Measurements from ENCODE around the gene MAP2K3. TPM values are rescaled to one million over a fixed set of nuclear protein-coding genes. Genes with fewer than 3 reads are reported as not detected.

MAP2K3 gene
- total RNA-seq, 1 experiment from 2014 or later: 20.4 TPM

DNA sequence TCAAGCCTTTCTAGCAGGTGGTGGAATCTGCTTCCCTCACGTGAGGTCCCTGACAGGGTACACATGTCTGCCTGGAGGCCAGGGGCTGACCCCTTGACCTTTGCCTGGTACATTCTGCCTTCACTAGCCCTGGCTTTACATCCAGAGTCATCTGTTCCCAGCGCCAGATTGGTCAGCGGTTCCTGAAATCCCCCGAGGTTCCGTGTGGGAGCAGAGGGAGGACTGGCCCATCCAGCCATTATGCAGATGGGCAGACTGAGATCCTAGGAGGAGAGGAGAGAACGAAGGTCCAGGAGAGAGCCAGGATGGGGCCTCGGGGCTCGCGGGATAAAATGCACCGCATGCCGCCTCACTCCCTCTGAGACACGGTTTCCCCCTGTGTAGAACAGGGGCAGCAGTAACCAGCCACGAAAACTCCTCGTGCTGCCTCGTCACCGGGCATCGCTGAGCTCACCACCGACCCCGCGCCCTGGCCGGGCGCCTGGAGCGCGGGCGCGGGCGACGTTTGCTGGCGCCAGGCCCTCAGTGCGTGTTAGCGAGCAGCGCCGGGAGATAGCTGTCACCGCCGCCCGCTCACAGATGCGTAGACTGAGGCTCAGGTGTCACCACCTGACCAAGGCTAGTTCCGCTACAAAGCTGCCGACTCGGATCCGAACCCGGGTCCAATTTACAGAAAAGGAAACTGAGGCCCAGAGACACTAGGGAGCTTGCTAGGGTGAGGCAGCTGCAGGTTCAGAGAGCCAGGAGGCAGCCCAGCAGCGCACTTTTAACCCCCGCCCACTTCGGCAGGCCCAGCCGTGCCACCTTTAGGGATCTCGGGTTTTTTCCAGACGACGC is 811 bp upstream of the MAP2K3 start:
- H3K27me3 ChIP-seq: 0 out of 2 replicates have a peak, but pooled peaks cover 3% of the 10 kb centered on the region
- H3K4me3 ChIP-seq: peak overlapping the region; percentile 78
- DNase-seq: peak in 1 of 2 experiments; percentile 31
- H3K27ac ChIP-seq: no peak overlapping the region
- H3K9me3 ChIP-seq (replicated peaks): no peaks in the 10 kb centered on the region
- no peaks in the 10 kb centered on the region for H3K36me3 ChIP-seq
- peaks cover 35% of the 10 kb centered on the region for H3K4me1 ChIP-seq

DNA sequence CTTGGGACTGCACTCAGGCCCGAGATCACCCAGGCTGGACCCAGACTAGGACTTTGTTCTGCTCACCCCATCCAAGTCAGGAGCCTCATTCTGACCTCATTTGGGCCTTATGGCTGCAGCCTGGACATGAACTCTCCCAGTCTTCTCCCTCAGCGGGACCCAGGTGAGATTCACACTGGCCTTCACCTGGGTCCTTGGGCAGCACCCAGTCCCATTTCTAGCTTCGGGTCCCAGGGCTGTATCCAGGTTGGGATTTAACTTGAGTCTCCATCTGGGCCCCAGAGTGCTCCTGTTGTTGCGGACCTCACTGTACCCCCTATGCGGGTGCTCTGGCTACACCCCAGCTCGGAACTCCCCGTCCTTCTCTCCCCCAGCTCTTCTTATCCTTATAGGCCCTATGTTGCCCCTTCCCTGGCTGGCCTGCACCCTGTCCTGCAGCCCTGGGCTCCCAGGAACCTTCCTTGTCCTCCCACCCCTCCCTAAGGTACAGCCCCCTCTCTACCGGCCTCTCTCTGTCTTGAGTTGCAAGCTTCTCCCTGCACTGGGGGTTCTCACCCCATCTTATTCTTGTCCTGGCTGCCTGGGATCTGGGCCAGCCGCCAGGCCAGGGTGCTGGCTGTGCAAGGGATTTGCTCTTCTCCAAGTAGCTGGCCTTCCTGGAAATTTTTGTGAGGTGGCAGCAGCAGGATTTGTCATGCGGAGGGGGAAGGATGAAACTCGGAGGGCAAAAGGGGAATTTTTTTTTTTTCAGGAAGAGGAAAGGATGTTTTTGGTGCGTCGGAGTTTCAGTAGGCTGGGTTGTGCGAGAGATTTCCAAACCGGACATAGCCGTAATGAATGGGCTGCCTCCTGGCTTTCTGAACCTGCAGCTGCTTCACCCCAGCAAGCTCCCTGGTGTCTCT is 904 bp downstream of the MAP2K3 start:
- H3K27me3 ChIP-seq: 0 out of 2 replicates have a peak, but pooled peaks cover under 1% of the 10 kb centered on the region
- H3K36me3 ChIP-seq: no peaks in the 10 kb centered on the region
- H3K27ac ChIP-seq: no peak overlapping the region
- H3K4me3 ChIP-seq: peak overlapping the region; percentile 78
- no peaks in the 10 kb centered on the region for H3K9me3 ChIP-seq (replicated peaks)
- peaks cover 35% of the 10 kb centered on the region for H3K4me1 ChIP-seq
- DNase-seq: peak in 1 of 2 experiments; percentile 66

DNA sequence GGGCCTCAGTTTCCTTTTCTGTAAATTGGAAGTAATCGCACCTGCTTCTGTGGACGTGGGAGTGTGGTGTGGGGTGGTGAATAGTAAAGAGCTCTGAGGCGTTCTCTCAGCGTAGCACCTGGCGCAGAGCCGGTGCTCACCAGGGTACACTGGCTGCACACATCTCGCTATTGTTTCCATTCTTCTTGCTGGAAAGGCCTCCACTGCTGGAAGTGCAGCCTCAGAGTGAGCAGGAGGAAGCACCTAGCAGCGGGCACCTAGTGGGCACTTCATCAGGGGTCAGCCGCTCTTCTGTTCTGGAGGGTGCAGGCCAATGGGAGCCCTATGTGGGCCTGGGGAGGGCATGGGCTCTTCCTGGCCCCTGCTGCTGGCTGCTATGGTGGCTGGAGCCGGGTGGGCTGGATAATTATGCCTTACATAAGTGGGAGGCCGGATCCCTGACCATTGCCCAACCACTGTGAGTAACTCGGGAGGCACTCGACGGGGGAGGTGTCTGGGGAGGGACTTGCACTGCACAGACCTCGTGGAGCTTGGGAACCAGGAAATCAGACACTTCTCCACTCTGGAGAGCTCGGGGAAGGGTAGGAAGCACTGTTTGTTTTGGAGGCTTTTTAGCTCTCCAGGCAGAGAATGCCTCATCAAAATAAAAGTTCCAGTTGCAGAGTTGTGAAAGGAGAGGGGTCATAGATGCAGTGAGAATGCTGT is 1.7 kb downstream of the MAP2K3 start:
- DNase-seq: peak; percentile 91 to 94
- Histone ChIP-seq H3K27me3 (no peaks in the 10 kb centered on the region), H3K27ac (no peak overlapping the region), H3K4me1 (peaks cover 35% of the 10 kb centered on the region), H3K9me3 (replicated peaks) (no peaks in the 10 kb centered on the region), H3K4me3 (peak overlapping the region; percentile 78), H3K36me3 (no peaks in the 10 kb centered on the region)

GRCh38 chr17:21286909-21287702 is 2.6 kb downstream of the MAP2K3 start:
- H3K27me3 ChIP-seq: no peaks in the 10 kb centered on the region
- no peaks in the 10 kb centered on the region for H3K36me3 ChIP-seq
- peak overlapping the region; percentile 78 for H3K4me3 ChIP-seq
- no peaks in the 10 kb centered on the region for H3K9me3 ChIP-seq (replicated peaks)
- H3K27ac ChIP-seq: peak overlapping the region; percentile 39
- no peak for DNase-seq
- H3K4me1 ChIP-seq: peaks cover 32% of the 10 kb centered on the region

GRCh38 chr17:21287703-21288449 is 3.4 kb downstream of the MAP2K3 start:
- Histone ChIP-seq H3K9me3 (replicated peaks) (no peaks in the 10 kb centered on the region), H3K4me1 (peaks cover 27% of the 10 kb centered on the region)
- DNase-seq: peak; percentile 88 to 89

GRCh38 chr17:21288571-21289017 is 4.1 kb downstream of the MAP2K3 start:
- Histone ChIP-seq H3K9me3 (replicated peaks) (no peaks in the 10 kb centered on the region), H3K4me1 (peaks cover 27% of the 10 kb centered on the region), H3K27me3 (no peaks in the 10 kb centered on the region), H3K27ac (peak overlapping the region; percentile 39; the same call in 1 of the 2 replicates), H3K36me3 (no peaks in the 10 kb centered on the region), H3K4me3 (no peak overlapping the region)
- no peak for DNase-seq

More at GRCh38 chr17:21287703-21288449, 3.4 kb downstream of the MAP2K3 start:
- Histone ChIP-seq H3K4me3 (peak overlapping the region; percentile 3; the same call in 1 of the 2 replicates), H3K27ac (peak overlapping the region; percentile 39), H3K36me3 (no peaks in the 10 kb centered on the region), H3K27me3 (no peaks in the 10 kb centered on the region)

GRCh38 chr17:21289175-21289901 is 4.8 kb downstream of the MAP2K3 start:
- Histone ChIP-seq H3K27ac (no peak overlapping the region), H3K4me1 (peaks cover 27% of the 10 kb centered on the region), H3K4me3 (no peak overlapping the region), H3K9me3 (replicated peaks) (no peaks in the 10 kb centered on the region), H3K27me3 (no peaks in the 10 kb centered on the region), H3K36me3 (no peaks in the 10 kb centered on the region)
- no peak for DNase-seq

GRCh38 chr17:21289902-21290571 is 5.5 kb downstream of the MAP2K3 start:
- H3K27me3 ChIP-seq: no peaks in the 10 kb centered on the region
- H3K9me3 ChIP-seq (replicated peaks): no peaks in the 10 kb centered on the region
- H3K4me1 ChIP-seq: peaks cover 27% of the 10 kb centered on the region
- DNase-seq: no peak
- H3K4me3 ChIP-seq: no peak overlapping the region
- H3K36me3 ChIP-seq: no peaks in the 10 kb centered on the region
- H3K27ac ChIP-seq: no peak overlapping the region

DNA sequence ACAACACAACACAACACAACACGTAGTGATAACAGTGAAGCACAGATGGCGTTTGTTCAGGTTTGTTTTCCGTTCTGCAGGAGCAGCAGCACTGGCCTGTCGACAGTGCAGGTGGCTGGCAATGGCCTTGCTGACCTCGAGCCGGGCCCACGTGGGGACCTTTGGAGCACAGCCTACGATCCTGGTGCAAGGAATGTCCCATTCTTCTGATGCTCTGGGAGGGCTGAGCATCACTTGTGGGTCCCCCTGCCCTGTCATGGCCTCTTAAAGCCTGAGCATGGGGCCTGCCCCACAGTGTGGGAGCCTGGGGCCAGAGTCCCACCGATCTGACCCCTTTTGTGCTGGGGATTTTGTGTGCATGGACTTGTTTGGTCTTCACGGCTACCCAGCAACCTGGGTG is 6.8 kb downstream of the MAP2K3 start:
- Histone ChIP-seq H3K27me3 (0 out of 2 replicates have a peak, but pooled peaks cover 2% of the 10 kb centered on the region), H3K4me3 (no peak overlapping the region), H3K36me3 (no peaks in the 10 kb centered on the region), H3K9me3 (replicated peaks) (no peaks in the 10 kb centered on the region), H3K27ac (no peak overlapping the region), H3K4me1 (peaks cover 23% of the 10 kb centered on the region)
- DNase-seq: no peak

GRCh38 chr17:21291862-21292261 is 7.4 kb downstream of the MAP2K3 start:
- Histone ChIP-seq H3K36me3 (no peaks in the 10 kb centered on the region), H3K27ac (no peak overlapping the region), H3K9me3 (replicated peaks) (no peaks in the 10 kb centered on the region), H3K27me3 (0 out of 2 replicates have a peak, but pooled peaks cover 2% of the 10 kb centered on the region), H3K4me3 (no peak overlapping the region), H3K4me1 (peaks cover 18% of the 10 kb centered on the region)
- no peak for DNase-seq

DNA sequence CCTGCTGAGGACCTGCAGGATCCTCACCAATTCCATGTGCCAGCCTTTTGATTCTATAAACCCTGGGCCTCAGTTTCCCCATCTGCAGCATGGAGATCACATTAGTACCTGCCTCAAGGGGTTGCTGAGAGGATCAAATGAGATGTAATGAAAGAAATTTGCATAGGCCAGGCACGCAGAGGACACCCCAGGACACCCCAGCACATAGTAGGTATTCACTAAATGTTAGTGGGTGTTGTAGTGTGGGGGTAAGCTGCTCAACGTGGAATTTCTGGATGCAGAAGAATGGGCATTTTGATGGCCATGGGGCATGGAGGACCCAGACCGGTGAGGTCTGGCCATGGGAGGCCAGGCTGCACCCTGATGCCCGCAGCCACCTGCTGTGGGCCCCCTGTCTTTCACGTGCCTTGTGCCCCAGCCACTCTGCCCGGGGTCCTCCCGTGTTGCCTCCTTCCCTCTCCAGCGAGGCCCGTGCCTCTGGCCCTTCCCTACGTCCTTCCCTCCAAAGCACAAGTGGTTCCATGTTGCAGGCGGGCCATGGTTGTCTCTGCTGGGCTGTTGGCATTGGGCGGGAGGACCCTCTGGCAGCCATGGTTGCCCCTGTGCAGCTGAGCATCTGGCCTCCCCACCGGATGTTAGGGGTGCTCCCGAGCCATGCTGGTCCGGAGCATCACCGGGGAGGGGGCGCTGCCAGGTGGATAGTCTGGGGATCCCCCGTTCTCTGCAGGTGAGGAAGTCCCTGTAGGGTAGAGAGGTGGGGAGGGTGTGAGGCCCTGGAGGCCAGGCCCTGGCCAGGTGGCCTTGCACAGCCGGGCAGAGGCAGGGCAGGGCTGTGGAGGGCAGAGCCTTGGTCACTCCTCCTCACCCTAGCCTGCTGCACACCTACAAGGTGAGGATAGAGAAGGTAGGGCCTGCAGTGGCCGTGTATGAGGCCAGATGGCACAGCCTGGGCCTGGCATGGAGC is 8.6 kb downstream of the MAP2K3 start:
- peaks cover 5% of the 10 kb centered on the region for H3K4me1 ChIP-seq
- 0 out of 2 replicates have a peak, but pooled peaks cover 2% of the 10 kb centered on the region for H3K27me3 ChIP-seq
- no peak overlapping the region for H3K4me3 ChIP-seq
- no peaks in the 10 kb centered on the region for H3K36me3 ChIP-seq
- no peak overlapping the region for H3K27ac ChIP-seq
- no peaks in the 10 kb centered on the region for H3K9me3 ChIP-seq (replicated peaks)
- no peak for DNase-seq

Measured in SJCRH30 (cell line).